ENCODE data around the gene GPRC5B. TPM values are rescaled to one million over a fixed set of nuclear protein-coding genes. Genes with fewer than 3 reads are reported as not detected.

Gene GPRC5B
- total and polyA plus RNA-seq, 8 donors = 10.3 to 46.9 (median 39.3) TPM

DNA sequence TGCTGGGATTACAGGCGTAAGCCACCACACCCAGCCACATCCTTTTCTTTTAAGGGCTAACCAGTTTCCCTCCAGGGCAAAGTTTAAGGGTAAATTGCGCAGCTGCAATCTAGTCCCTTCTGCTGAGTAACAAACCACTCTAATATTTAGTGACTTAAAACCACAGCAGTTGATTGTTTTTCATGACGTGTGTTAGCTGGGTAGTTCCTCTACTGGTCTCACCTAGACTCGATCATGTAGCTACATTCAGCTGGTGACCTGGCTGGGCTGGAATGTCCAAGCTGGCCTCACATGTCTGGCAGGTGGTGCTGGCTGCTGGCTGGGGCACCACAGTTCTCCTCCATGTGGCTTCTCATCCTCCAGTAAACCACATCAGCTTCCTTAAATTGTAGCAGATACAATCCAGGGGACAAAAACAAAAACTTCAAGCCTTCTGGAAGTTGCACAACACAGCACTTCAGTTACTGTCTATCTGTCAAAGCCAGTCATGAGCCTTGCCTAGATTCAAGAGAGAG is 75.5 kb downstream of the GPRC5B start:
- TF ChIP-seq, protein P1, sequence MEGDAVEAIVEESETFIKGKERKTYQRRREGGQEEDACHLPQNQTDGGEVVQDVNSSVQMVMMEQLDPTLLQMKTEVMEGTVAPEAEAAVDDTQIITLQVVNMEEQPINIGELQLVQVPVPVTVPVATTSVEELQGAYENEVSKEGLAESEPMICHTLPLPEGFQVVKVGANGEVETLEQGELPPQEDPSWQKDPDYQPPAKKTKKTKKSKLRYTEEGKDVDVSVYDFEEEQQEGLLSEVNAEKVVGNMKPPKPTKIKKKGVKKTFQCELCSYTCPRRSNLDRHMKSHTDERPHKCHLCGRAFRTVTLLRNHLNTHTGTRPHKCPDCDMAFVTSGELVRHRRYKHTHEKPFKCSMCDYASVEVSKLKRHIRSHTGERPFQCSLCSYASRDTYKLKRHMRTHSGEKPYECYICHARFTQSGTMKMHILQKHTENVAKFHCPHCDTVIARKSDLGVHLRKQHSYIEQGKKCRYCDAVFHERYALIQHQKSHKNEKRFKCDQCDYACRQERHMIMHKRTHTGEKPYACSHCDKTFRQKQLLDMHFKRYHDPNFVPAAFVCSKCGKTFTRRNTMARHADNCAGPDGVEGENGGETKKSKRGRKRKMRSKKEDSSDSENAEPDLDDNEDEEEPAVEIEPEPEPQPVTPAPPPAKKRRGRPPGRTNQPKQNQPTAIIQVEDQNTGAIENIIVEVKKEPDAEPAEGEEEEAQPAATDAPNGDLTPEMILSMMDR (IDR thresholded peaks at IDR 0.05) = no peak

DNA sequence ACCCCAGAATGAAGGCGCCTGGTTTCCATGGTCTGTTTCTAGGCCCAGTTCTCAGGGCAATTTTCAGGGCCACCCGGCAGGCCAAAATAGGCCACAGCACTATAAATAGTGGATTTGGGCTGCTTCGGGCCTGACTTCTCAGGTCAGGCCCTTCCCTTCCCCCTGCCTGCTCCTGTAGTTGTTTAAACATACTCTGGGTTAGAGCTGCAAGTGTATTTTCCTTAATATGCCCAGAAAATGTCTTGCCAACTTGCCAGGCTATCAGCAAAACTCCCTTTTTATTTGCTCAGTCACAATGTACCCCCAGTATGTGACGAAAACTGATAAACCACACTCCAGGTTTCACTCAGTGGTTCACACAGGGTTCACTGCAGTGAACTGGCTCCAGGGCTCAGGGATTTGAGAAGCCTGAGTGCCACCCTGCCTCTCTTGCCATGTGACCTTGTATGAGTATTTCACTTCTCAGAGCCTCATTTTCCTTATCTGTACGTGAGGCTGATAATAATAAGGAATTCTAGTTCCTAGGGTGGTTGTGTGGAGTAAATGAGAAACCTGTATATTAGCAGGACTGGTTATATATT is 76.5 kb downstream of the GPRC5B start:
- DNase-seq (peak in 1 of 4 donors; percentile 82), ATAC-seq (peak; percentile 74)
- no peak overlapping the region for H3K27ac ChIP-seq
- peaks cover 0 to 10% of the 10 kb centered on the region in 2 donors for H3K9me3 ChIP-seq
- intact Hi-C loops (cut with DNase I) = no loop called here
- no peaks in the 10 kb centered on the region for H3K27me3 ChIP-seq
- no peak overlapping the region for H3K4me3 ChIP-seq
- no peaks in the 10 kb centered on the region for H3K36me3 ChIP-seq
- TF ChIP-seq, protein P1 (IDR thresholded peaks at IDR 0.05) = no peak
- peaks cover 0 to 9% of the 10 kb centered on the region in 2 donors for H3K4me1 ChIP-seq

More for the DNA sequence above, 75.5 kb downstream of the GPRC5B start:
- peak overlapping the region in 1 of 2 donors; percentile 3 for H3K27ac ChIP-seq
- H3K9me3 ChIP-seq = peaks cover 0 to 10% of the 10 kb centered on the region in 2 donors
- H3K4me3 ChIP-seq = no peak overlapping the region
- no peaks in the 10 kb centered on the region for H3K27me3 ChIP-seq
- DNase-seq (peak in 1 of 4 donors; percentile 48), ATAC-seq (peak; percentile 12)
- intact Hi-C loops (cut with DNase I) = no loop called here
- no peaks in the 10 kb centered on the region for H3K36me3 ChIP-seq
- H3K4me1 ChIP-seq = peaks cover 0 to 9% of the 10 kb centered on the region in 2 donors

Other genes with a start within 250 kb of the GPRC5B start
- gene KNOP1, start 166.6 kb downstream of the GPRC5B start, total RNA-seq = 10 to 100 TPM; 12.5 to 18.6 TPM
- 10 to 100 TPM; 29.1 to 49.0 (median 32.9) TPM for gene KNOP1, start 166.6 kb downstream of the GPRC5B start, polyA plus RNA-seq (ENCODE audit: insufficient read length in 6 of 6)
- gene IQCK, start 166.6 kb downstream of the GPRC5B start, total RNA-seq = 10 to 100 TPM in 1 of 2 donors, 1 to 10 TPM in 1; 8.0 to 13.4 TPM
- 10 to 100 TPM; 20.9 to 25.3 (median 23.5) TPM for gene IQCK, start 166.6 kb downstream of the GPRC5B start, polyA plus RNA-seq (ENCODE audit: insufficient read length in 6 of 6)
- not detected for gene GPR139, start 189.0 kb upstream of the GPRC5B start, total RNA-seq
- not detected for gene GPR139, start 189.0 kb upstream of the GPRC5B start, polyA plus RNA-seq (ENCODE audit: insufficient read length in 6 of 6)

Data from left lung (tissue), 10 donors.